ENCODE data around the gene SPOCD1. TPM values are rescaled to one million over a fixed set of nuclear protein-coding genes. Genes with fewer than 3 reads are reported as not detected.

The SPOCD1 gene
- total and polyA plus RNA-seq, 5 donors from 2014 or later = 1.1 TPM; not detected in 4

- no peak overlapping the region for H3K4me3 ChIP-seq (ENCODE audit: low read depth, low read length)
- no peaks in the 10 kb centered on the region for H3K9me3 ChIP-seq (ENCODE audit: control insufficient read depth in 2 of 2, low read length in 2 of 2)
- no peaks in the 10 kb centered on the region for H3K27me3 ChIP-seq (ENCODE audit: control insufficient read depth, insufficient read depth, low read length)
- H3K27ac ChIP-seq (ENCODE audit: insufficient read depth, low read length, poor library complexity, severe bottlenecking) = no peak overlapping the region
- DNase-seq (no peak), ATAC-seq (ENCODE audit: low read depth in 2 of 2) (no peak)
- no peaks in the 10 kb centered on the region for H3K36me3 ChIP-seq (ENCODE audit: control insufficient read depth, insufficient read depth, low read length)
- H3K36me3 Mint-ChIP-seq = no peaks in the 10 kb centered on the region
- no peaks in the 10 kb centered on the region for H3K9me3 Mint-ChIP-seq
- peak overlapping the region in 1 of 3 donors; percentile 9 for H3K27ac Mint-ChIP-seq
- peaks cover 0 to 12% (median 7%) of the 10 kb centered on the region in 4 donors for H3K4me1 Mint-ChIP-seq
- H3K4me3 Mint-ChIP-seq = peak overlapping the region in 1 of 4 donors; percentile 30
- H3K4me1 ChIP-seq (ENCODE audit: control insufficient read depth, insufficient read depth, low read length, poor library complexity, severe bottlenecking) = peaks cover 18% of the 10 kb centered on the region
- H3K27me3 Mint-ChIP-seq = no peaks in the 10 kb centered on the region
Observed at GRCh38 chr1:31784356-31785019, 31.3 kb downstream of the SPOCD1 start.

GRCh38 chr1:31783846-31784245 is 32.0 kb downstream of the SPOCD1 start:
- ATAC-seq (ENCODE audit: low read depth in 2 of 2) (no peak), DNase-seq (no peak)
- Mint-ChIP-seq H3K27me3 (no peaks in the 10 kb centered on the region), H3K27ac (no peak overlapping the region), H3K9me3 (no peaks in the 10 kb centered on the region), H3K4me1 (peaks cover 0 to 9% (median 7%) of the 10 kb centered on the region in 4 donors), H3K4me3 (peak overlapping the region in 2 of 4 donors; percentile 30 to 75), H3K36me3 (no peaks in the 10 kb centered on the region)
- Histone ChIP-seq H3K27ac (ENCODE audit: insufficient read depth, low read length, poor library complexity, severe bottlenecking) (no peak overlapping the region), H3K9me3 (ENCODE audit: control insufficient read depth in 2 of 2, low read length in 2 of 2) (no peaks in the 10 kb centered on the region), H3K4me3 (ENCODE audit: low read depth, low read length) (no peak overlapping the region), H3K4me1 (ENCODE audit: control insufficient read depth, insufficient read depth, low read length, poor library complexity, severe bottlenecking) (peaks cover 11% of the 10 kb centered on the region), H3K36me3 (ENCODE audit: control insufficient read depth, insufficient read depth, low read length) (no peaks in the 10 kb centered on the region), H3K27me3 (ENCODE audit: control insufficient read depth, insufficient read depth, low read length) (no peaks in the 10 kb centered on the region)

- DNase-seq = no peak
- Mint-ChIP-seq H3K27ac (peak overlapping the region in 1 of 3 donors; percentile 36), H3K36me3 (no peaks in the 10 kb centered on the region), H3K27me3 (peaks cover 2% of the 10 kb centered on the region), H3K4me1 (peaks cover 0 to 4% (median 2%) of the 10 kb centered on the region in 4 donors), H3K4me3 (no peak overlapping the region), H3K9me3 (no peaks in the 10 kb centered on the region)
- Histone ChIP-seq H3K27ac (ENCODE audit: insufficient read depth, low read length, poor library complexity, severe bottlenecking) (no peak overlapping the region), H3K4me1 (ENCODE audit: control insufficient read depth, insufficient read depth, low read length, poor library complexity, severe bottlenecking) (peaks cover under 1% of the 10 kb centered on the region), H3K4me3 (ENCODE audit: low read depth, low read length) (no peak overlapping the region), H3K27me3 (ENCODE audit: control insufficient read depth, insufficient read depth, low read length) (no peaks in the 10 kb centered on the region), H3K36me3 (ENCODE audit: control insufficient read depth, insufficient read depth, low read length) (no peaks in the 10 kb centered on the region), H3K9me3 (ENCODE audit: control insufficient read depth in 2 of 2, low read length in 2 of 2) (no peaks in the 10 kb centered on the region)
- no peak for ATAC-seq (ENCODE audit: low read depth in 2 of 2)
Observed at GRCh38 chr1:31782421-31783410, 33.1 kb downstream of the SPOCD1 start.

- Histone ChIP-seq H3K4me1 (ENCODE audit: control insufficient read depth, insufficient read depth, low read length, poor library complexity, severe bottlenecking) (no peaks in the 10 kb centered on the region), H3K27me3 (ENCODE audit: control insufficient read depth, insufficient read depth, low read length) (no peaks in the 10 kb centered on the region), H3K9me3 (ENCODE audit: control insufficient read depth in 2 of 2, low read length in 2 of 2) (no peaks in the 10 kb centered on the region), H3K27ac (ENCODE audit: insufficient read depth, low read length, poor library complexity, severe bottlenecking) (no peak overlapping the region), H3K36me3 (ENCODE audit: control insufficient read depth, insufficient read depth, low read length) (no peaks in the 10 kb centered on the region), H3K4me3 (ENCODE audit: low read depth, low read length) (no peak overlapping the region)
- ATAC-seq (ENCODE audit: low read depth in 2 of 2) (no peak), DNase-seq (no peak)
- H3K36me3 Mint-ChIP-seq = no peaks in the 10 kb centered on the region
- no peaks in the 10 kb centered on the region for H3K9me3 Mint-ChIP-seq
- H3K27ac Mint-ChIP-seq = no peak overlapping the region
- H3K4me1 Mint-ChIP-seq = no peaks in the 10 kb centered on the region
- H3K4me3 Mint-ChIP-seq = no peak overlapping the region
- H3K27me3 Mint-ChIP-seq = peaks cover 10% of the 10 kb centered on the region
Observed at GRCh38 chr1:31781756-31782371, 34.0 kb downstream of the SPOCD1 start.

- no peak overlapping the region for H3K4me3 ChIP-seq (ENCODE audit: low read depth, low read length)
- no peaks in the 10 kb centered on the region for H3K9me3 ChIP-seq (ENCODE audit: control insufficient read depth in 2 of 2, low read length in 2 of 2)
- no peaks in the 10 kb centered on the region for H3K4me1 Mint-ChIP-seq
- H3K27ac Mint-ChIP-seq = peak overlapping the region in 1 of 3 donors; percentile 23
- H3K27me3 ChIP-seq (ENCODE audit: control insufficient read depth, insufficient read depth, low read length) = no peaks in the 10 kb centered on the region
- no peaks in the 10 kb centered on the region for H3K36me3 Mint-ChIP-seq
- no peaks in the 10 kb centered on the region for H3K4me1 ChIP-seq (ENCODE audit: control insufficient read depth, insufficient read depth, low read length, poor library complexity, severe bottlenecking)
- DNase-seq = no peak
- no peak overlapping the region for H3K27ac ChIP-seq (ENCODE audit: insufficient read depth, low read length, poor library complexity, severe bottlenecking)
- peaks cover 15% of the 10 kb centered on the region for H3K27me3 Mint-ChIP-seq
- no peak for ATAC-seq (ENCODE audit: low read depth in 2 of 2)
- H3K4me3 Mint-ChIP-seq = no peak overlapping the region
- H3K9me3 Mint-ChIP-seq = no peaks in the 10 kb centered on the region
- no peaks in the 10 kb centered on the region for H3K36me3 ChIP-seq (ENCODE audit: control insufficient read depth, insufficient read depth, low read length)
Observed at GRCh38 chr1:31781138-31781755, 34.6 kb downstream of the SPOCD1 start.

GRCh38 chr1:31780632-31781031 is 35.2 kb downstream of the SPOCD1 start:
- peaks cover 18% of the 10 kb centered on the region for H3K27me3 Mint-ChIP-seq
- Histone ChIP-seq H3K36me3 (ENCODE audit: control insufficient read depth, insufficient read depth, low read length) (no peaks in the 10 kb centered on the region), H3K4me1 (ENCODE audit: control insufficient read depth, insufficient read depth, low read length, poor library complexity, severe bottlenecking) (no peaks in the 10 kb centered on the region), H3K4me3 (ENCODE audit: low read depth, low read length) (no peak overlapping the region), H3K27ac (ENCODE audit: insufficient read depth, low read length, poor library complexity, severe bottlenecking) (no peak overlapping the region), H3K27me3 (ENCODE audit: control insufficient read depth, insufficient read depth, low read length) (no peaks in the 10 kb centered on the region), H3K9me3 (ENCODE audit: control insufficient read depth in 2 of 2, low read length in 2 of 2) (no peaks in the 10 kb centered on the region)
- ATAC-seq (ENCODE audit: low read depth in 2 of 2) (no peak), DNase-seq (no peak)
- no peaks in the 10 kb centered on the region for H3K9me3 Mint-ChIP-seq
- H3K4me1 Mint-ChIP-seq = no peaks in the 10 kb centered on the region
- H3K27ac Mint-ChIP-seq = peak overlapping the region in 1 of 3 donors; percentile 21
- no peak overlapping the region for H3K4me3 Mint-ChIP-seq
- H3K36me3 Mint-ChIP-seq = no peaks in the 10 kb centered on the region

- H3K4me3 ChIP-seq (ENCODE audit: low read depth, low read length) = no peak overlapping the region
- no peak overlapping the region for H3K27ac ChIP-seq (ENCODE audit: insufficient read depth, low read length, poor library complexity, severe bottlenecking)
- Mint-ChIP-seq H3K27ac (no peak overlapping the region), H3K4me1 (no peaks in the 10 kb centered on the region), H3K36me3 (no peaks in the 10 kb centered on the region), H3K27me3 (peaks cover 23% of the 10 kb centered on the region), H3K4me3 (peak overlapping the region in 1 of 4 donors; percentile 54), H3K9me3 (no peaks in the 10 kb centered on the region)
- DNase-seq (no peak), ATAC-seq (ENCODE audit: low read depth in 2 of 2) (no peak)
- H3K27me3 ChIP-seq (ENCODE audit: control insufficient read depth, insufficient read depth, low read length) = peaks cover 2% of the 10 kb centered on the region
- no peaks in the 10 kb centered on the region for H3K36me3 ChIP-seq (ENCODE audit: control insufficient read depth, insufficient read depth, low read length)
- H3K9me3 ChIP-seq (ENCODE audit: control insufficient read depth in 2 of 2, low read length in 2 of 2) = no peaks in the 10 kb centered on the region
- no peaks in the 10 kb centered on the region for H3K4me1 ChIP-seq (ENCODE audit: control insufficient read depth, insufficient read depth, low read length, poor library complexity, severe bottlenecking)
Observed at GRCh38 chr1:31779687-31780086, 36.1 kb downstream of the SPOCD1 start.
